Ovary (tissue), 9 donors: ENCODE measurements around the gene RNASE3. TPM values are rescaled to one million over a fixed set of nuclear protein-coding genes. Genes with fewer than 3 reads are reported as not detected.
A peak's percentile ranks its signal among the peaks of the same experiment; 100 is the strongest.

ENCODE experiments used
- DNase-seq, 5 donors: peaks; one replicate each; pipeline ENCODE4 v3.0.0-alpha.2; 2019 to 2020
- H3K27ac ChIP-seq, 2 donors: fragments of 200-600 bp; one replicate each; pipeline versions ENCODE4 v1.5.1 to v1.8.0; 2019 to 2022
- H3K27me3 ChIP-seq: fragments of 200-600 bp; one replicate; pipeline ENCODE4 v1.8.0; 2022
- H3K36me3 ChIP-seq: fragments of 200-600 bp; sonication (generic); one replicate; pipeline ENCODE4 v1.5.1; 2019
- H3K4me1 ChIP-seq: one replicate; pipeline ENCODE4 v1.8.1; 2013; ENCODE audit warnings: mild to moderate bottlenecking, moderate library complexity; ENCODE audit not compliant: insufficient read depth
- H3K4me3 ChIP-seq: fragments of 200-600 bp; sonication (generic); one replicate; pipeline ENCODE4 v1.5.1; 2017
- H3K9me3 ChIP-seq, 2 donors: fragments of 200-600 bp in 1 of 2; sonication (generic) in 1 of 2; one replicate each; pipeline versions ENCODE4 v1.5.1 to v1.8.1; 2013 to 2019; ENCODE audit warnings: mild to moderate bottlenecking in 1 of 2, moderate library complexity in 1 of 2
- EP300 ChIP-seq: sonication (generic); formaldehyde crosslinking; IDR thresholded peaks from one replicate; pipeline ENCODE4 v1.6.1; 2017; ENCODE audit warnings: antibody characterized with exemption
- POLR2A ChIP-seq: fragments of 450-650 bp; IDR thresholded peaks from one replicate; pipeline ENCODE4 v1.6.1; 2017; ENCODE audit warnings: antibody characterized with exemption, mild to moderate bottlenecking, moderate library complexity
- WGBS, 3 donors: extraction: QIAGEN DNeasy Blood & Tissue Kit in 1 of 3; methylation state at CpG; one replicate each; pipeline versions ENCODE4 v1.1.5 to v1.1.7; 2013 to 2017; 5-methylcytosine and 5-hydroxymethylcytosine counted together
- intact Hi-C, 4 donors: fragments of 100-400 bp; cut with DNase I; formaldehyde crosslinking; loops; one replicate each; pipeline versions ENCODE4 v1.11.0 to v1.15.1; 2022 to 2023
- polyA plus RNA-seq, 2 donors: library from polyadenylated mRNA; stranded (reverse); fragments of 200-250 nt in 1 of 2; fragments of 350-450 nt in 1 of 2; fragmentation: Illumina TruSeq in 1 of 2; extraction: RNeasy Lipid Tissue Mini Kit (QIAGEN cat#74804) in 1 of 2; gene quantifications; one replicate each; pipeline ENCODE4 v1.2.3, GENCODE V29; 2013 to 2014
- total RNA-seq, 7 donors: library from RNA; depleted of rRNA in 2 of 7; stranded (reverse); fragments of >200 nt in 2 of 7; fragmentation: NEBNext Ultra II Directional in 3 of 7; extraction: Animal tissue kit (Norgen Biotek cat#: 25700) in 3 of 7; gene quantifications; one replicate each; pipeline versions ENCODE4 v1.1.0 to v1.2.4, GENCODE V29; 2016 to 2023
- TF ChIP-seq, protein P1 (sequence below), 3 donors: fragments of 450-650 bp in 2 of 3; fragments of 200-600 bp in 1 of 3; IDR thresholded peaks; one replicate each; pipeline versions ENCODE4 v1.5.1 to v1.8.0; 2016 to 2022; ENCODE audit warnings: antibody characterized with exemption in 3 of 3, mild to moderate bottlenecking in 1 of 3
- donor health status: DM: no; HTN: no; CAD: no; lungs with moderate emphysema.
- donor health status: DM: no; HTN: no; CAD: no.
- donor health status: Bipolar disorder and iron deficiency.
- donor health status: DM: yes; HTN: yes; CAD: no.
- donor health status: DM: no; HTN: no; CAD: no.
- donor health status: DM: yes; HTN: yes; CAD: no.

Gene RNASE3
- total and polyA plus RNA-seq, 9 donors = 0.24 TPM; not detected in 8

DNA sequence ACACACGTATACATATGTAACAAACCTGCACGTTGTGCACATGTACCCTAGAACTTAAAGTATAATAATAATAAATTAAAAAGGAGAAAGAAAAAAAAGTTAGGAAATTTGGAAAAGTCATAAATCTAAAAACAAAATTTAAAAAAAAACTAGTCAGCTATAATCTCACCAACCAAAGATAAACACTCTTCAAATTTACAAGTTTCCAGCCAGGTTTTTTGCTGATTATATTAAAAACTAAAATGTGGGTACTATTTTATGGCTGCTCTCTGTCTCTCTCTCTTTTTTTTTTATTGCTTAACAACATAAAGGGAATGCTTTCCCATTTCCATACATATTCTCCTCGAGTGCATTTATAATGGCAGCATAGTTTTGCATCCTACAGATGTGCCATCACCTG, 25.0 kb upstream of the RNASE3 start:
- intact Hi-C loops = no loop called here
- no peaks in the 10 kb centered on the region for H3K36me3 ChIP-seq
- TF ChIP-seq POLR2A (no peak), EP300 (no peak)
- TF ChIP-seq, protein P1, sequence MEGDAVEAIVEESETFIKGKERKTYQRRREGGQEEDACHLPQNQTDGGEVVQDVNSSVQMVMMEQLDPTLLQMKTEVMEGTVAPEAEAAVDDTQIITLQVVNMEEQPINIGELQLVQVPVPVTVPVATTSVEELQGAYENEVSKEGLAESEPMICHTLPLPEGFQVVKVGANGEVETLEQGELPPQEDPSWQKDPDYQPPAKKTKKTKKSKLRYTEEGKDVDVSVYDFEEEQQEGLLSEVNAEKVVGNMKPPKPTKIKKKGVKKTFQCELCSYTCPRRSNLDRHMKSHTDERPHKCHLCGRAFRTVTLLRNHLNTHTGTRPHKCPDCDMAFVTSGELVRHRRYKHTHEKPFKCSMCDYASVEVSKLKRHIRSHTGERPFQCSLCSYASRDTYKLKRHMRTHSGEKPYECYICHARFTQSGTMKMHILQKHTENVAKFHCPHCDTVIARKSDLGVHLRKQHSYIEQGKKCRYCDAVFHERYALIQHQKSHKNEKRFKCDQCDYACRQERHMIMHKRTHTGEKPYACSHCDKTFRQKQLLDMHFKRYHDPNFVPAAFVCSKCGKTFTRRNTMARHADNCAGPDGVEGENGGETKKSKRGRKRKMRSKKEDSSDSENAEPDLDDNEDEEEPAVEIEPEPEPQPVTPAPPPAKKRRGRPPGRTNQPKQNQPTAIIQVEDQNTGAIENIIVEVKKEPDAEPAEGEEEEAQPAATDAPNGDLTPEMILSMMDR (IDR thresholded peaks at IDR 0.05) = no peak
- no peak overlapping the region for H3K27ac ChIP-seq
- H3K9me3 ChIP-seq = no peaks in the 10 kb centered on the region
- no peak overlapping the region for H3K4me3 ChIP-seq
- WGBS, 3 donors = 70 to 82% (median 75%) methylated on average over 3 of the region's 3 CpGs
- no peaks in the 10 kb centered on the region for H3K27me3 ChIP-seq
- no peaks in the 10 kb centered on the region for H3K4me1 ChIP-seq
- DNase-seq = no peak

DNA sequence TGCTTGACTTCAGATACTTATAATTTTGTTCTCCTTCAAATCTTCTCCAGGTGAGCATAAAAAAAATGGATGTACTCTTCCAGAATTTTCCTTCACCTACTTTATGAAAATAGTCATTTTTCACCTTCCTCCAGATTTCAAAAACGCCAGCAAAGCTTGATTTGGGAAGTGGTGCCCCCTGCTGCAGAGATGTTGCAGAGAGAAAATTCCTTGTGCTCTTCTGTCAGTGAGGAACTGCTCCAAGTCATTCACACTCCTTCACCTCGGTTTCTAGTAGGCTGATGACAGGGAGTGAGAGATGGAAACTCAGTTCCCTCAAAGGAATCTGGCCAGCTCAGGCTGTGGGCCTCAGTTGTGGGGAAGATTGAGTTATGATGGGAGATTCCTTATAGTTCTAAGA, 24.2 kb upstream of the RNASE3 start:
- Histone ChIP-seq H3K27me3 (no peaks in the 10 kb centered on the region), H3K36me3 (no peaks in the 10 kb centered on the region), H3K4me1 (no peaks in the 10 kb centered on the region), H3K9me3 (no peaks in the 10 kb centered on the region), H3K4me3 (no peak overlapping the region), H3K27ac (no peak overlapping the region)
- WGBS, 3 donors = 0 to 1% (median 1%) methylated on average over 2 of the region's 2 CpGs
- no peak for DNase-seq
- no peak for TF ChIP-seq POLR2A
- TF ChIP-seq, protein P1 (IDR thresholded peaks at IDR 0.05) = no peak
- TF ChIP-seq EP300 = no peak
- intact Hi-C loops = no loop called here

DNA sequence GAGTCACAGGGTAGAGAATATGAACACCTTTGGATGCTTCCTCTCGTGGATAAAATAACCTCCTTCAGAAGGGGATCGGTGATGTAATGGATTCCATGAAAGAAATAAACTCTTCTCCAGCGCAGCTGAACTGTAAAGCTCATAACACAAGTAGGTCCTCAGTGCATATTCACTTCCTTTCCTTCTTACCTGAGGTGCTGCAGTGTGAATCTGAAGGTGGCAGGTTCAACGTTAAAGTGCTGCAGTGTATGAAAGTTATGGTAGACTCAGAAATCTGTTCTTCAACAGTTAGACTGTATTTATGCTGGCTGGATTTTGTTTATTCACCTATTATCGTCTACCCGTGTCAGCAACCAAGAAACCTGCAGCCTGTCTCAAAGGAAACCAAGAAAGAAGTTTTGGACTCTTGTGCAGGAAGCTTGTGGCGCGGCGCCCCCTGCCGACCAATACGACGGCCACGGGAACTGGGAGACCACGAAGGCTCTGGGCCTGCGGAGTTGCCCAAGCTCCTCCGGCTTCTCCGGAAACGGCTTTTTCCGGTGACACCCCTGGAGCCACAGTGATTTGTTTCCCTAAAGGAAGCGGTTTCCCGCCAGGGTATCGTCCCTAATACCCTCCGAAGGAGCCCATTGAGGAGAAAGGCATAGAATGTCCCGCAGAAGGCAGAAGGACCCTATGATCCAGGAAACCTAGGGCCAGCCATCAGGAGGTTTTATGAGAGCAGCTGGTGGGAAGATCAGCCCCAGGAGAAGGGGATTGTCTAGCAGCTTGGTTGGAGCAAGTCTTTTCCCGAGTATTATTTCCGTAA, 17.6 kb upstream of the RNASE3 start:
- WGBS, 3 donors = 18 to 22% (median 20%) methylated on average over 26 of the region's 26 CpGs
- Histone ChIP-seq H3K27me3 (no peaks in the 10 kb centered on the region), H3K4me1 (no peaks in the 10 kb centered on the region), H3K9me3 (no peaks in the 10 kb centered on the region), H3K4me3 (no peak overlapping the region), H3K36me3 (no peaks in the 10 kb centered on the region), H3K27ac (no peak overlapping the region)
- TF ChIP-seq EP300 = no peak
- no peak for TF ChIP-seq POLR2A
- TF ChIP-seq, protein P1 (IDR thresholded peaks at IDR 0.05) = peak in 2 of 3 donors; percentile 23 to 40
- DNase-seq = peak; percentile 53 to 87 (median 76)
- intact Hi-C loops = no loop called here

DNA sequence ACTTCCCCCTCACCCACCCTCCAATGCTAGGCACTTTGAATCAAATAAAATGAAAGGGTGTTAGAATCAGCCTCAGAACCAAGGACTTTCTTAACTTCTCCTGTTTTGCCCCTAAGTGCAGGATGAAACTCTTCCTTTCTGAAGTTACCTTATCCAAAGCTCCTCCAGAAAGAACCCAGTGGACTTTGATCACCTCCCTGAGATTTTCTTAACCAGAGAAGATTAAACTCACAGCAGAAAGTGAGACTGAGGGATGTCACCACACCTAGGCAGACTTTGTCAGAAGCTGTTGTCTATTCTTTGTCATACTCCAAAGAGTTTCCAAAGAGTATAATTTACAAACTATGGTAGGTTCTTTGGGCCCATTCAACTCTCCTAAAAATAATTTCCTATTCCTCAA, 14.2 kb upstream of the RNASE3 start:
- no peak for DNase-seq
- no peak overlapping the region for H3K27ac ChIP-seq
- intact Hi-C loops = no loop called here

More for the DNA sequence above, 14.2 kb upstream of the RNASE3 start:
- H3K4me1 ChIP-seq = no peaks in the 10 kb centered on the region
- no peak overlapping the region for H3K4me3 ChIP-seq
- H3K9me3 ChIP-seq = no peaks in the 10 kb centered on the region
- H3K27me3 ChIP-seq = no peaks in the 10 kb centered on the region
- H3K36me3 ChIP-seq = no peaks in the 10 kb centered on the region
- no peak for TF ChIP-seq POLR2A
- TF ChIP-seq, protein P1 (IDR thresholded peaks at IDR 0.05) = no peak
- TF ChIP-seq EP300 = no peak
